WTC11 (cell line): Measurements from ENCODE around the gene PDGFRB. TPM values are rescaled to one million over a fixed set of nuclear protein-coding genes. Genes with fewer than 3 reads are reported as not detected.

Experiments
- ATAC-seq: fragments of 200-7000 bp; cut with Tn5 transposase; 2 replicates; pipeline ENCODE4 v1.10.0; 2021; ENCODE audit warnings: mild to moderate bottlenecking, moderate library complexity
- CTCF ChIA-PET: fragments of 300-600 bp; sonication (Branson Sonifier 250); formaldehyde crosslinking; loops from one replicate; lab custom pipeline; 2021; ENCODE audit warnings: antibody characterized with exemption; lab: Charles Lee
- POLR2A ChIA-PET: fragments of 350-600 bp; sonication (Branson Sonifier 250); formaldehyde crosslinking; loops from one replicate; lab custom pipeline; 2021; ENCODE audit warnings: antibody characterized with exemption; lab: Charles Lee
- DNase-seq: peaks from one replicate; pipeline ENCODE4 v3.0.0; 2021; ENCODE audit warnings: low spot score
- H3K27ac Mint-ChIP-seq: 2 replicates; pipeline ENCODE4 v1.8.0; 2021; ENCODE audit warnings: mixed read lengths
- H3K27me3 Mint-ChIP-seq: 2 replicates; pipeline ENCODE4 v1.8.0; 2021; ENCODE audit warnings: low read depth, mild to moderate bottlenecking, moderate library complexity, mixed read lengths
- H3K36me3 Mint-ChIP-seq: 2 replicates; pipeline ENCODE4 v1.8.0; 2021; ENCODE audit warnings: mixed read lengths
- H3K4me1 Mint-ChIP-seq: 2 replicates; pipeline ENCODE4 v1.8.0; 2022; ENCODE audit warnings: mixed read lengths
- H3K4me3 Mint-ChIP-seq: 2 replicates; pipeline ENCODE4 v1.8.0; 2021; ENCODE audit warnings: mild to moderate bottlenecking, moderate library complexity, mixed read lengths
- H3K9me3 Mint-ChIP-seq: 2 replicates; pipeline ENCODE4 v1.8.0; 2021; ENCODE audit warnings: mixed read lengths
- ELF4 ChIP-seq: sonication (generic); formaldehyde crosslinking; IDR thresholded peaks from 2 replicates; pipeline ENCODE4 v1.8.1; 2022; ENCODE audit warnings: low read depth, mild to moderate bottlenecking, moderate library complexity, missing genetic modification reagents
- GTF2I ChIP-seq: fragments of 250-450 bp; sonication (Bioruptor Pico); conservative IDR thresholded peaks from 2 replicates; pipeline ENCODE4 v1.4.0; 2021; ENCODE audit warnings: mild to moderate bottlenecking
- NR2C2 ChIP-seq: sonication (generic); formaldehyde crosslinking; IDR thresholded peaks from 2 replicates; pipeline ENCODE4 v1.8.0; 2022; ENCODE audit warnings: mild to moderate bottlenecking, missing genetic modification reagents
- PRRX2 ChIP-seq: fragments of 250-450 bp; sonication (Bioruptor Pico); IDR thresholded peaks from 2 replicates; pipeline ENCODE4 v1.8.0; 2021; ENCODE audit warnings: mild to moderate bottlenecking
- RORB ChIP-seq: fragments of 250-450 bp; sonication (Bioruptor Pico); IDR thresholded peaks from 2 replicates; pipeline ENCODE4 v1.9.0; 2021; ENCODE audit warnings: mild to moderate bottlenecking
- ZNF121 ChIP-seq: sonication (generic); formaldehyde crosslinking; IDR thresholded peaks from 2 replicates; pipeline ENCODE4 v1.8.0; 2023; ENCODE audit warnings: missing genetic modification reagents
- total RNA-seq: library from RNA; stranded (reverse); gene quantifications from 3 replicates; pipeline ENCODE4 v1.2.3, GENCODE V29; 2021
- TF ChIP-seq, protein P1 (sequence below): fragments of 200-600 bp; IDR thresholded peaks from 2 replicates; pipeline ENCODE4 v1.8.0; 2022; ENCODE audit warnings: antibody characterized with exemption
- TF ChIP-seq, protein P2 (sequence below): sonication (generic); formaldehyde crosslinking; IDR thresholded peaks from 2 replicates; pipeline ENCODE4 v1.8.1; 2023; ENCODE audit warnings: mild to moderate bottlenecking, moderate library complexity, missing genetic modification reagents
- TF ChIP-seq, protein P3 (sequence below): sonication (generic); formaldehyde crosslinking; conservative IDR thresholded peaks from 2 replicates; pipeline ENCODE4 v1.8.1; 2022; ENCODE audit warnings: mild to moderate bottlenecking, missing genetic modification reagents
- TF ChIP-seq, protein P4 (sequence below): sonication (generic); formaldehyde crosslinking; IDR thresholded peaks from 2 replicates; pipeline ENCODE4 v1.8.1; 2022; ENCODE audit warnings: missing genetic modification reagents, borderline replicate concordance
- TF ChIP-seq, protein P5 (sequence below): sonication (generic); formaldehyde crosslinking; IDR thresholded peaks from 2 replicates; pipeline ENCODE4 v1.8.1; 2022; ENCODE audit warnings: mild to moderate bottlenecking, missing genetic modification reagents, moderate library complexity, borderline replicate concordance
- TF ChIP-seq, protein P6 (sequence below): fragments of 250-450 bp; sonication (Bioruptor Pico); IDR thresholded peaks from 2 replicates; pipeline ENCODE4 v1.9.0; 2021; ENCODE audit warnings: mild to moderate bottlenecking
- TF ChIP-seq, protein P7 (sequence below): sonication (generic); formaldehyde crosslinking; IDR thresholded peaks from 2 replicates; pipeline ENCODE4 v1.8.1; 2022; ENCODE audit warnings: mild to moderate bottlenecking, moderate library complexity, missing genetic modification reagents
- TF ChIP-seq, protein P8 (sequence below): sonication (generic); formaldehyde crosslinking; IDR thresholded peaks from 2 replicates; pipeline ENCODE4 v1.8.1; 2023; ENCODE audit warnings: mild to moderate bottlenecking, missing genetic modification reagents, moderate library complexity

PDGFRB gene
- total RNA-seq, 1 experiment from 2014 or later: 5.1 TPM

DNA sequence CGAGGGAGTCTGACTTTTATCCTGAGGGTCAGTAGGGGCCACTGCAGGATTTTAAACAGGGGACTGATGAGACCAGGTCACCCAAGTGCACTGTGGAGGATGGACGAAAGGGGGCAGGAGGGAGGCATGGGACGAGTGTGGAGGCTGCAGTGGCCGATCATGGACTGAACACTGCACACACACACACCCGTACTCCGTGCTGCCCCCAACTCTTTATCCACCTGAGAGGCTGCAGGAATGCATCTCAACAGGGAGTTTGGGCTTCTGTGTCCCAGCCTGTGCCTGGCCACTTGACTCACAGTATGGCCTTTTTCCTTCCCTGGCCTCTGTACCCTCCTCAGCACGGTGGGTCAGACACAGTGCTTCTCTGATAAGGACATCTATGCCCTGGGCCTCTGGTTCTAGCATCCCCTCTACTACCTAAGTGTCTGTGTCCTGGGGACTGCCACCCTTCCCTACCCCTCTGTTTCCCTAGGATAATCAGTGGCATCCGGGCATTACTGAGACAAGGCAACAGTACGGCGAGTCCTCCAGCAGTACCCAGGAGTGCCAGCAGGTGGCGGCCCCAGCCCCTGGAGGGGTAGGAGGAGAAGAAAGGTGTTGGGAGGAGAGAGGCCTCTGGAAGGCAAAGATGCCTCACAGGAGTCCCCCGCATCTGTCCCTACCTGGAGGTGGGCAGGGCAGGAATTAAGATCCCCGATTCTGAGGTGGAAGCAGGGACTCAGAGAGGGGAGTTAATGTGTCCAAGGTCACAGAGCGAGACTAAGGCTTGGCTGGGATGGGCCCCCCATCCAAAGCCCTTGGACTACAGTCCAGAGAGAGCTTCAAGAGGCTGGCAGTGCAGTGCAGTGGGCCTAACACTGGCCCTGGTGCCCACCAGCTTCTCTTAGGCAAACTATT is 5.8 kb upstream of the PDGFRB start:
- H3K36me3 Mint-ChIP-seq: no peaks in the 10 kb centered on the region
- H3K4me1 Mint-ChIP-seq: peaks cover 26% of the 10 kb centered on the region
- no peaks in the 10 kb centered on the region for H3K9me3 Mint-ChIP-seq
- CTCF ChIA-PET: interaction anchor here (0.8 to 3.9 kb wide), 13 partner anchors 11 to 95 kb away, joined by 3 to 23 read pairs (median 5); no protein-coding TSS in a partner anchor
- peaks cover 56% of the 10 kb centered on the region for H3K27me3 Mint-ChIP-seq
- H3K27ac Mint-ChIP-seq: no peak overlapping the region
- DNase-seq (peak; percentile 97), ATAC-seq (peak; percentile 85)
- TF ChIP-seq, protein P1, sequence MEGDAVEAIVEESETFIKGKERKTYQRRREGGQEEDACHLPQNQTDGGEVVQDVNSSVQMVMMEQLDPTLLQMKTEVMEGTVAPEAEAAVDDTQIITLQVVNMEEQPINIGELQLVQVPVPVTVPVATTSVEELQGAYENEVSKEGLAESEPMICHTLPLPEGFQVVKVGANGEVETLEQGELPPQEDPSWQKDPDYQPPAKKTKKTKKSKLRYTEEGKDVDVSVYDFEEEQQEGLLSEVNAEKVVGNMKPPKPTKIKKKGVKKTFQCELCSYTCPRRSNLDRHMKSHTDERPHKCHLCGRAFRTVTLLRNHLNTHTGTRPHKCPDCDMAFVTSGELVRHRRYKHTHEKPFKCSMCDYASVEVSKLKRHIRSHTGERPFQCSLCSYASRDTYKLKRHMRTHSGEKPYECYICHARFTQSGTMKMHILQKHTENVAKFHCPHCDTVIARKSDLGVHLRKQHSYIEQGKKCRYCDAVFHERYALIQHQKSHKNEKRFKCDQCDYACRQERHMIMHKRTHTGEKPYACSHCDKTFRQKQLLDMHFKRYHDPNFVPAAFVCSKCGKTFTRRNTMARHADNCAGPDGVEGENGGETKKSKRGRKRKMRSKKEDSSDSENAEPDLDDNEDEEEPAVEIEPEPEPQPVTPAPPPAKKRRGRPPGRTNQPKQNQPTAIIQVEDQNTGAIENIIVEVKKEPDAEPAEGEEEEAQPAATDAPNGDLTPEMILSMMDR: peak; percentile 95
- TF ChIP-seq, protein P2, sequence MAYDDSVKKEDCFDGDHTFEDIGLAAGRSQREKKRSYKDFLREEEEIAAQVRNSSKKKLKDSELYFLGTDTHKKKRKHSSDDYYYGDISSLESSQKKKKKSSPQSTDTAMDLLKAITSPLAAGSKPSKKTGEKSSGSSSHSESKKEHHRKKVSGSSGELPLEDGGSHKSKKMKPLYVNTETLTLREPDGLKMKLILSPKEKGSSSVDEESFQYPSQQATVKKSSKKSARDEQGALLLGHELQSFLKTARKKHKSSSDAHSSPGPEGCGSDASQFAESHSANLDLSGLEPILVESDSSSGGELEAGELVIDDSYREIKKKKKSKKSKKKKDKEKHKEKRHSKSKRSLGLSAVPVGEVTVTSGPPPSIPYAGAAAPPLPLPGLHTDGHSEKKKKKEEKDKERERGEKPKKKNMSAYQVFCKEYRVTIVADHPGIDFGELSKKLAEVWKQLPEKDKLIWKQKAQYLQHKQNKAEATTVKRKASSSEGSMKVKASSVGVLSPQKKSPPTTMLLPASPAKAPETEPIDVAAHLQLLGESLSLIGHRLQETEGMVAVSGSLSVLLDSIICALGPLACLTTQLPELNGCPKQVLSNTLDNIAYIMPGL: 0 out of 2 replicates have a peak, but pooled peaks have one; percentile 70
- TF ChIP-seq ZNF121 (CRISPR knock-in tag): peak; percentile 87
- TF ChIP-seq GTF2I (CRISPR knock-in tag): no peak
- POLR2A ChIA-PET: no interaction called here
- peak overlapping the region; percentile 43 for H3K4me3 Mint-ChIP-seq

DNA sequence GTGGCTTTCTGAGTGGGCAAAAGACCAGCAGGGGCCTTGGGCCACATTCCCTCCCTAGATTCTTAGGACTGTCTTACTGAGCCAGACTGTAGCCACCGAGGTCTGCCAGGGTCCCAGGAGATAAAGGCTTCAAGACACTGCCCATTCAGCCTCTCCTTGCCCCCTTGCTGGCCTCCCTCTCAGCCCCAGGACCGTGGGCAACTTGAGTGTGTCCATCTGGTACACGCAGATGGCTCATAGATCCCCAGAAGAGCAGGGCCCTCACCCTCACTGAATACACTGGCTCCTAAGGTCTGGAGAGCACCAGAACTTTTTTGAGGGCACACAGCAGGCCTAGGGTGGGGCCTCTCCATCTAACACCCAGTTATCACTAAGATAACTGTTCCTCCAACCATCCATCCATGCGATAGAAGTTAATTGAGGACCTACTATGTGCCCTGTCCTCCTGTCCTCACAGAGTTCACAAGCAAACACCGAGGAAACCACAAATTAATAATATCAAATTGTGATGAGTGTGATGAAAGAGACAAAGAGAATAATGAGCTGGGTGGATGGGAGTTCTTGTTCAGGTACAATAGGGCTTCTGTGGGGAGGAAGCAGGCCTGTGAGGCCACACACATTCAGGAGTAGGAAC is 4.9 kb upstream of the PDGFRB start:
- CTCF ChIA-PET: interaction anchor here (0.7 kb wide), 1 partner anchor 15 kb away, joined by 4 read pairs; no protein-coding TSS in a partner anchor

More for the DNA sequence above, 4.9 kb upstream of the PDGFRB start:
- ATAC-seq (no peak), DNase-seq (no peak)
- TF ChIP-seq, protein P3, sequence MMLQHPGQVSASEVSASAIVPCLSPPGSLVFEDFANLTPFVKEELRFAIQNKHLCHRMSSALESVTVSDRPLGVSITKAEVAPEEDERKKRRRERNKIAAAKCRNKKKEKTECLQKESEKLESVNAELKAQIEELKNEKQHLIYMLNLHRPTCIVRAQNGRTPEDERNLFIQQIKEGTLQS (CRISPR knock-in tag): no peak
- TF ChIP-seq PRRX2 (CRISPR knock-in tag): no peak
- TF ChIP-seq, protein P4, sequence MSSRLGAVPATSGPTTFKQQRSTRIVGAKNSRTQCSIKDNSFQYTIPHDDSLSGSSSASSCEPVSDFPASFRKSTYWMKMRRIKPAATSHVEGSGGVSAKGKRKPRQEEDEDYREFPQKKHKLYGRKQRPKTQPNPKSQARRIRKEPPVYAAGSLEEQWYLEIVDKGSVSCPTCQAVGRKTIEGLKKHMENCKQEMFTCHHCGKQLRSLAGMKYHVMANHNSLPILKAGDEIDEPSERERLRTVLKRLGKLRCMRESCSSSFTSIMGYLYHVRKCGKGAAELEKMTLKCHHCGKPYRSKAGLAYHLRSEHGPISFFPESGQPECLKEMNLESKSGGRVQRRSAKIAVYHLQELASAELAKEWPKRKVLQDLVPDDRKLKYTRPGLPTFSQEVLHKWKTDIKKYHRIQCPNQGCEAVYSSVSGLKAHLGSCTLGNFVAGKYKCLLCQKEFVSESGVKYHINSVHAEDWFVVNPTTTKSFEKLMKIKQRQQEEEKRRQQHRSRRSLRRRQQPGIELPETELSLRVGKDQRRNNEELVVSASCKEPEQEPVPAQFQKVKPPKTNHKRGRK (CRISPR knock-in tag): no peak
- TF ChIP-seq NR2C2 (CRISPR knock-in tag): no peak
- TF ChIP-seq, protein P5, sequence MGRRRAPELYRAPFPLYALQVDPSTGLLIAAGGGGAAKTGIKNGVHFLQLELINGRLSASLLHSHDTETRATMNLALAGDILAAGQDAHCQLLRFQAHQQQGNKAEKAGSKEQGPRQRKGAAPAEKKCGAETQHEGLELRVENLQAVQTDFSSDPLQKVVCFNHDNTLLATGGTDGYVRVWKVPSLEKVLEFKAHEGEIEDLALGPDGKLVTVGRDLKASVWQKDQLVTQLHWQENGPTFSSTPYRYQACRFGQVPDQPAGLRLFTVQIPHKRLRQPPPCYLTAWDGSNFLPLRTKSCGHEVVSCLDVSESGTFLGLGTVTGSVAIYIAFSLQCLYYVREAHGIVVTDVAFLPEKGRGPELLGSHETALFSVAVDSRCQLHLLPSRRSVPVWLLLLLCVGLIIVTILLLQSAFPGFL: no peak
- TF ChIP-seq ELF4 (CRISPR knock-in tag): no peak
- TF ChIP-seq, protein P6, sequence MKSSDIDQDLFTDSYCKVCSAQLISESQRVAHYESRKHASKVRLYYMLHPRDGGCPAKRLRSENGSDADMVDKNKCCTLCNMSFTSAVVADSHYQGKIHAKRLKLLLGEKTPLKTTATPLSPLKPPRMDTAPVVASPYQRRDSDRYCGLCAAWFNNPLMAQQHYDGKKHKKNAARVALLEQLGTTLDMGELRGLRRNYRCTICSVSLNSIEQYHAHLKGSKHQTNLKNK (CRISPR knock-in tag): no peak
- TF ChIP-seq RORB (CRISPR knock-in tag): no peak
- TF ChIP-seq, protein P7, sequence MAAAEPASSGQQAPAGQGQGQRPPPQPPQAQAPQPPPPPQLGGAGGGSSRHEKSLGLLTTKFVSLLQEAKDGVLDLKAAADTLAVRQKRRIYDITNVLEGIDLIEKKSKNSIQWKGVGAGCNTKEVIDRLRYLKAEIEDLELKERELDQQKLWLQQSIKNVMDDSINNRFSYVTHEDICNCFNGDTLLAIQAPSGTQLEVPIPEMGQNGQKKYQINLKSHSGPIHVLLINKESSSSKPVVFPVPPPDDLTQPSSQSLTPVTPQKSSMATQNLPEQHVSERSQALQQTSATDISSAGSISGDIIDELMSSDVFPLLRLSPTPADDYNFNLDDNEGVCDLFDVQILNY (CRISPR knock-in tag): no peak
- TF ChIP-seq, protein P8, sequence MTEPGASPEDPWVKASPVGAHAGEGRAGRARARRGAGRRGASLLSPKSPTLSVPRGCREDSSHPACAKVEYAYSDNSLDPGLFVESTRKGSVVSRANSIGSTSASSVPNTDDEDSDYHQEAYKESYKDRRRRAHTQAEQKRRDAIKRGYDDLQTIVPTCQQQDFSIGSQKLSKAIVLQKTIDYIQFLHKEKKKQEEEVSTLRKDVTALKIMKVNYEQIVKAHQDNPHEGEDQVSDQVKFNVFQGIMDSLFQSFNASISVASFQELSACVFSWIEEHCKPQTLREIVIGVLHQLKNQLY (CRISPR knock-in tag): no peak
- Mint-ChIP-seq H3K4me1 (peaks cover 25% of the 10 kb centered on the region), H3K27me3 (peaks cover 47% of the 10 kb centered on the region), H3K4me3 (no peak overlapping the region), H3K9me3 (no peaks in the 10 kb centered on the region), H3K27ac (no peak overlapping the region), H3K36me3 (no peaks in the 10 kb centered on the region)
- POLR2A ChIA-PET: no interaction called here
